GM12875 (cell line): ENCODE results near the gene CEMIP.

Experiments used
- H3K4me3 ChIP-seq: one replicate; pipeline ENCODE4 v1.5.1; 2011; ENCODE audit warnings: low read depth, low read length, control low read depth
- CTCF ChIP-seq: IDR thresholded peaks from 2 replicates; pipeline ENCODE4 v1.5.1; 2011; ENCODE audit warnings: low read depth, mild to moderate bottlenecking, control low read depth, inconsistent platforms, low read length, moderate library complexity, borderline replicate concordance; ENCODE audit not compliant: insufficient read depth

The CEMIP gene

GRCh38 chr15:80880086-80880485, 100.9 kb downstream of the CEMIP start:
- no peak overlapping the region for H3K4me3 ChIP-seq
- TF ChIP-seq CTCF, result no peak

DNA sequence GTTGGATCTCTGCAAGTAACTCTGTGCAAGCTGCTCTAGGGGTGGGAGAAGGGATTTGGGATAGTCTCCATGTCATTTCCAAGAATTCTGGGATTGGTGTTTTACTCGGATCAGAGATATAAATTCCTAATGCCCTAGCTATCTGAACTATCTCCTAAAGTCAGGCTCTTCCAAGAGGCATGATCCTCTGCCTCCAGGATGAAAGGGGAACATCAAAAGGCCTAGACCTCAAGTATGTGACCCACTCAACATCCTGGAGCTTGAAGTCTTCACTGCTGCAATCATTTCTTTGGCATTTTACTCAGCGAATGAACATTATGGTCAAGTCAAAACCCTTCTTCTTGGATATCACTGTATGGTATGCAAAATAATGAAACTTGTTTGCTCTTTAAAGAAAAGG, 104.5 kb downstream of the CEMIP start:
- no peak overlapping the region for H3K4me3 ChIP-seq
- no peak for TF ChIP-seq CTCF

- no peak for TF ChIP-seq CTCF
- no peak overlapping the region for H3K4me3 ChIP-seq
Measured at GRCh38 chr15:80885016-80885579, 105.9 kb downstream of the CEMIP start.

- H3K4me3 ChIP-seq, result no peak overlapping the region
- no peak for TF ChIP-seq CTCF
Measured at GRCh38 chr15:80887148-80887547, 108.0 kb downstream of the CEMIP start.

GRCh38 chr15:80888846-80889245, 109.7 kb downstream of the CEMIP start:
- TF ChIP-seq CTCF, result no peak

DNA sequence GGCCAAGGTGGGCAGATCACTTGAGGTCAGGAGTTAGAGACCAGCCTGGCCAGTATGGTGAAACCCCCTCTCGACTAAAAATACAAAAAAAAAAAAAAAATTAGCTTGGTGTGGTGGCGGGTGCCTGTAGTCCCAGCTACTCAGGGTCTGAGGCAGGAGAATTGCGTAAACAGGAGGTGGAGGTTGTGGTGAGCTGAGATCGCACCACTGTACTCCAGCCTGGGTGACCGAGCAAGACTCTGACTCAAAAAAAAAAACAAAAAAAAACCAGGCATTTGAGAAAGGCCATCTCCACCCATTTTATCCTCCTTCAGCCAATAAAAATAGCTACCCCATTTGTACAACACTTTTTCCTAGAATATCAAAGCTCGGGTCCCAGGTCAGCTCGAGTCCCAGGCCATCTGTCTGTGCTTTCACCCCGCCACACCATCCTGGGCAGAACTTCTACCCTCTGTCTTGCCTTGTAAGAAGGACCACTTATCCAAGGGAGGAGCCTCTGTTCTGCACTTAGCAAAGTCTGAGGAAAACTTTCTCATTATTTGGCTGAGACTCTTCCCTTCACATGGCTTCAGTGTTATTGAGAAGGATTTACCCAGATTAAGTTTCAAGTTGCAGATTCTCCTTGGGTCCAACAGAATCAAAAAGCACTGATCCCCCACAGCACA, 111.3 kb downstream of the CEMIP start:
- TF ChIP-seq CTCF, result no peak
- no peak overlapping the region for H3K4me3 ChIP-seq

More at GRCh38 chr15:80888846-80889245, 109.7 kb downstream of the CEMIP start:
- H3K4me3 ChIP-seq, result no peak overlapping the region

DNA sequence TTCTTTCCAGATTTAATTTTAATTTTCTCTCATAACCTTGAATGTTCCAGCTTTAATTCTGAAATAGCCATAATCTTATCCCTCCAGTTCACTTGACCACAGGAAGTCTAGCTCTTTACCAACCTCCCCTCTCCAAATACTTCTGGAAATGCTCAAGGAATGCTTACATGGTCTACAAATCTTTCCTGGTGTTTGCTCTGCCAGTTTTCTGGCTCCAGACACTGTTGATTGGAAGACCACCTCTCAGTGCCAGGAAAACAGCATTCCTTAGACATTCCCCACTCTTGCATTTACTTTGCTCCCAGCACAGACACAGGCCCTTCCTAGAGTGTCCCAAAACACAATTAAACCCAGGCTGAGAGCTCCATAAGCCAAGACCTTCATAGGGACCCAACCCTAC, 111.8 kb downstream of the CEMIP start:
- no peak for TF ChIP-seq CTCF
- H3K4me3 ChIP-seq, result no peak overlapping the region
